ENCODE measurements around the gene PDE2A.

GRCh38 chr11:72537051-72537450 lies 137.2 kb downstream of the PDE2A start:
- TF ChIP-seq EZH2 (IDR thresholded peaks at IDR 0.05; ENCODE audit: borderline replicate concordance, insufficient read depth, low read depth, low read length, poor library complexity, severe bottlenecking) (no peak), CTCF (IDR thresholded peaks at IDR 0.05) (no peak)

Measured in B cell (primary cell).